B cell (primary cell): Measurements from ENCODE around the gene FAR2. TPM values are rescaled to one million over a fixed set of nuclear protein-coding genes. Genes with fewer than 3 reads are reported as not detected.

Experiments used
- ATAC-seq: fragments of 200-7000 bp; cut with Tn5 transposase; one replicate; pipeline ENCODE4 v1.10.0; 2021; ENCODE audit warnings: low read depth, mild to moderate bottlenecking, moderate number of reproducible peaks, moderate library complexity
- CTCF ChIA-PET: fragments of 350-600 bp; sonication (Branson Sonifier 250); formaldehyde crosslinking; loops from one replicate; lab custom pipeline; 2021; ENCODE audit warnings: antibody characterized with exemption, inconsistent platforms; lab: Charles Lee
- POLR2A ChIA-PET: fragments of 350-600 bp; sonication (Branson Sonifier 250); formaldehyde crosslinking; loops from one replicate; lab custom pipeline; 2021; ENCODE audit warnings: antibody characterized with exemption; lab: Charles Lee
- DNase-seq: peaks from one replicate; pipeline ENCODE4 v3.0.0; 2013
- H2AFZ ChIP-seq: 2 replicates; pipeline ENCODE4 v1.6.1; 2012; ENCODE audit warnings: mild to moderate bottlenecking, low read depth, low read length; ENCODE audit not compliant: insufficient read depth, poor library complexity, severe bottlenecking
- H3K27ac ChIP-seq, 2 donors: 1 replicate in 1 of 2; 2 replicates in 1 of 2; pipeline ENCODE4 v1.5.1; 2012 to 2013; ENCODE audit warnings: low read length in 2 of 2, mild to moderate bottlenecking in 2 of 2, moderate library complexity in 1 of 2
- H3K27me3 ChIP-seq, 4 experiments: fragments of 200-600 bp in 1 of 4; sonication (generic) in 1 of 4; replicated peaks in 1 of 4; 1 replicate in 2 of 4; 2 replicates in 2 of 4; pipeline versions ENCODE4 v1.6.1 to v1.7.0; 2013 to 2016; ENCODE audit warnings: low read length in 3 of 4, mild to moderate bottlenecking in 2 of 4, mixed read lengths in 1 of 4, moderate library complexity in 1 of 4; ENCODE audit not compliant: insufficient read depth in 4 of 4, control insufficient read depth in 3 of 4; ENCODE audit errors: control extremely low read depth in 1 of 4
- H3K36me3 ChIP-seq, 2 experiments: replicated peaks in 1 of 2; 1 replicate in 1 of 2; 2 replicates in 1 of 2; pipeline versions ENCODE4 v1.6.1 to v1.7.1; 2013; ENCODE audit warnings: low read length in 1 of 2; ENCODE audit not compliant: insufficient read depth in 2 of 2, control insufficient read depth in 1 of 2; ENCODE audit errors: control extremely low read depth in 1 of 2, extremely low read depth in 1 of 2
- H3K4me1 ChIP-seq, 2 donors: fragments of 200-600 bp in 1 of 2; sonication (generic) in 1 of 2; 1 replicate in 1 of 2; 2 replicates in 1 of 2; pipeline versions ENCODE4 v1.5.1 to v1.6.1; 2013 to 2017; ENCODE audit warnings: low read length in 2 of 2; ENCODE audit not compliant: control insufficient read depth in 2 of 2, insufficient read depth in 2 of 2
- H3K4me2 ChIP-seq: replicated peaks from 2 replicates; pipeline ENCODE3; 2012; ENCODE audit warnings: mild to moderate bottlenecking, low read depth, low read length; ENCODE audit not compliant: poor library complexity, severe bottlenecking
- H3K4me3 ChIP-seq, 5 experiments: fragments of 200-600 bp in 1 of 5; sonication (generic) in 1 of 5; 1 replicate in 3 of 5; 2 replicates in 2 of 5; pipeline versions ENCODE4 v1.5.1 to v1.7.0; 2011 to 2016; ENCODE audit warnings: low read length in 4 of 5, mild to moderate bottlenecking in 4 of 5, low read depth in 2 of 5, control low read depth in 1 of 5, moderate library complexity in 1 of 5; ENCODE audit not compliant: insufficient read depth in 1 of 5; ENCODE audit errors: control extremely low read depth in 1 of 5, extremely low read depth in 1 of 5
- H3K79me2 ChIP-seq: fragments of 200-600 bp; sonication (generic); one replicate; pipeline ENCODE4 v1.6.0; 2016; ENCODE audit warnings: low read length; ENCODE audit not compliant: control insufficient read depth, insufficient read depth
- H3K9ac ChIP-seq: fragments of 200-600 bp; sonication (generic); 2 replicates; pipeline ENCODE4 v1.6.1; 2017; ENCODE audit warnings: mild to moderate bottlenecking, low read length, moderate library complexity
- H3K9me3 ChIP-seq, 3 donors: one replicate each; pipeline versions ENCODE4 v1.6.1 to v1.7.1; 2013; ENCODE audit warnings: low read length in 2 of 3; ENCODE audit not compliant: control insufficient read depth in 2 of 3, insufficient read depth in 1 of 3; ENCODE audit errors: control extremely low read depth in 1 of 3
- H4K20me1 ChIP-seq: 2 replicates; pipeline ENCODE4 v1.6.0; 2012; ENCODE audit warnings: mild to moderate bottlenecking, low read length; ENCODE audit not compliant: insufficient read depth, control insufficient read depth, poor library complexity, severe bottlenecking
- H3K27ac Mint-ChIP-seq: one replicate; pipeline ENCODE4 v1.8.0; 2021; ENCODE audit warnings: mixed read lengths
- H3K27me3 Mint-ChIP-seq: one replicate; pipeline ENCODE4 v1.8.0; 2021; ENCODE audit warnings: mixed read lengths
- H3K4me1 Mint-ChIP-seq: one replicate; pipeline ENCODE4 v1.8.0; 2021; ENCODE audit warnings: mixed read lengths
- H3K4me3 Mint-ChIP-seq: one replicate; pipeline ENCODE4 v1.8.0; 2021; ENCODE audit warnings: mixed read lengths
- H3K9me3 Mint-ChIP-seq: one replicate; pipeline ENCODE4 v1.8.0; 2022; ENCODE audit warnings: mixed read lengths; ENCODE audit not compliant: insufficient read depth
- EZH2 ChIP-seq: IDR thresholded peaks from 2 replicates; pipeline ENCODE4 v1.6.1; 2012; ENCODE audit warnings: borderline replicate concordance, low read depth, mild to moderate bottlenecking, moderate library complexity, low read length; ENCODE audit not compliant: insufficient read depth, poor library complexity, severe bottlenecking
- WGBS: methylation state at CpG from one replicate; pipeline ENCODE4 v1.1.5; 2013; ENCODE audit warnings: missing lambda C conversion rate; ENCODE audit not compliant: insufficient coverage; 5-methylcytosine and 5-hydroxymethylcytosine counted together
- intact Hi-C: fragments of 100-400 bp; cut with micrococcal nuclease; formaldehyde crosslinking; loops from one replicate; pipeline ENCODE4 v1.10.0; 2022
- polyA plus RNA-seq: library from polyadenylated mRNA; depleted of rRNA; stranded (reverse); fragments of >200 nt; gene quantifications from 2 replicates; pipeline ENCODE4 v1.2.3, GENCODE V29; 2012
- total RNA-seq, 2 donors: library from RNA; stranded (reverse); fragments of 120-200 nt in 1 of 2; gene quantifications; 1 replicate in 1 of 2; 2 replicates in 1 of 2; pipeline versions ENCODE4 v1.2.3 to v1.2.4, GENCODE V29; 2013 to 2022
- TF ChIP-seq, protein P1 (sequence below): fragments of 200-600 bp; IDR thresholded peaks from one replicate; pipeline ENCODE4 v1.8.0; 2022; ENCODE audit warnings: antibody characterized with exemption, mild to moderate bottlenecking

Gene FAR2
- total and polyA plus RNA-seq, 2 donors (not counting 1 experiment from before 2014, with no cell fraction given): 0.39 TPM; not detected in 1

DNA sequence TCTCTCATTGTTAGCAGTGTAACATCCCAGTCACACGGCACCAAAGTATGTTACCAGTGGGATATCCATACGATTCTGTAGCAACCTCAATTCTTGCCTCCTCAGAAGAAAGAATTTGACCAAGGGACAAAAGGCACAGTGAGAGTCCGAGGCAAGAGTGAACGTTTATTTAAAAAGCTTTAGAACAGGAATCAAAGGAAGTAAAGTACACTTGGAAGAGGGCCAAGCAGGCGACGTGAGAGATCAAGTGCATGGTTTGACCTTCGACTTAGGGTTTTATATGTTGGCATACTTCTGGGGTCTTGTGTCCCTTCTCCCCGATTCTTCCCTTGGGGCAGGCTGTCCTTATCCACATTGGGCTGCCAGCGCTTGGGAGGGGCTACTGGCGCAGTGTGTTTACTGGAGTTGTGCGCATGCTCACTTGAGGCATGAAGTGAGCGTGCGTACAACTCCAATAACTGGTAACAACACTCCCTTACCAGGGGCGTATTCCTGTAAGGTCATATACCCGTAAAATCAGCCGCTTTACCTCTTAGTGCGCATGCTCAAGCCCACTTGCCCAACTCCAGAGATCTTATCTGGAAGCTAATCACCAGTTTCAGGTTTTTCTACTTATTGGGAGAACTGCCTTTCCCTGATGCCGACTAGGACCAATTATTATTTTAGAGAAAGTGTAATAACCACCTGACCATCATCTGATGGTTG, 71.7 kb downstream of the FAR2 start:
- Histone ChIP-seq H3K4me1 (no peaks in the 10 kb centered on the region), H2AFZ (no peak overlapping the region), H3K4me3 (no peak overlapping the region), H3K36me3 (no peaks in the 10 kb centered on the region), H3K27me3 (no peaks in the 10 kb centered on the region), H3K9me3 (peaks cover 0 to 5% (median 0%) of the 10 kb centered on the region in 3 donors), H4K20me1 (no peaks in the 10 kb centered on the region), H3K27ac (no peak overlapping the region), H3K79me2 (no peaks in the 10 kb centered on the region), H3K4me2 (no peak overlapping the region), H3K9ac (no peak overlapping the region)
- H3K4me1 Mint-ChIP-seq: no peaks in the 10 kb centered on the region
- DNase-seq (no peak), ATAC-seq (no peak)
- no peaks in the 10 kb centered on the region for H3K27me3 Mint-ChIP-seq
- ChIA-PET POLR2A (no interaction called here), CTCF (no interaction called here)
- intact Hi-C loops: no loop called here
- TF ChIP-seq EZH2: no peak
- TF ChIP-seq, protein P1, sequence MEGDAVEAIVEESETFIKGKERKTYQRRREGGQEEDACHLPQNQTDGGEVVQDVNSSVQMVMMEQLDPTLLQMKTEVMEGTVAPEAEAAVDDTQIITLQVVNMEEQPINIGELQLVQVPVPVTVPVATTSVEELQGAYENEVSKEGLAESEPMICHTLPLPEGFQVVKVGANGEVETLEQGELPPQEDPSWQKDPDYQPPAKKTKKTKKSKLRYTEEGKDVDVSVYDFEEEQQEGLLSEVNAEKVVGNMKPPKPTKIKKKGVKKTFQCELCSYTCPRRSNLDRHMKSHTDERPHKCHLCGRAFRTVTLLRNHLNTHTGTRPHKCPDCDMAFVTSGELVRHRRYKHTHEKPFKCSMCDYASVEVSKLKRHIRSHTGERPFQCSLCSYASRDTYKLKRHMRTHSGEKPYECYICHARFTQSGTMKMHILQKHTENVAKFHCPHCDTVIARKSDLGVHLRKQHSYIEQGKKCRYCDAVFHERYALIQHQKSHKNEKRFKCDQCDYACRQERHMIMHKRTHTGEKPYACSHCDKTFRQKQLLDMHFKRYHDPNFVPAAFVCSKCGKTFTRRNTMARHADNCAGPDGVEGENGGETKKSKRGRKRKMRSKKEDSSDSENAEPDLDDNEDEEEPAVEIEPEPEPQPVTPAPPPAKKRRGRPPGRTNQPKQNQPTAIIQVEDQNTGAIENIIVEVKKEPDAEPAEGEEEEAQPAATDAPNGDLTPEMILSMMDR: no peak
- peaks cover 4% of the 10 kb centered on the region for H3K9me3 Mint-ChIP-seq
- 95% methylated on average over 16 of the region's 18 CpGs for WGBS
- H3K4me3 Mint-ChIP-seq: no peak overlapping the region
- no peak overlapping the region for H3K27ac Mint-ChIP-seq

DNA sequence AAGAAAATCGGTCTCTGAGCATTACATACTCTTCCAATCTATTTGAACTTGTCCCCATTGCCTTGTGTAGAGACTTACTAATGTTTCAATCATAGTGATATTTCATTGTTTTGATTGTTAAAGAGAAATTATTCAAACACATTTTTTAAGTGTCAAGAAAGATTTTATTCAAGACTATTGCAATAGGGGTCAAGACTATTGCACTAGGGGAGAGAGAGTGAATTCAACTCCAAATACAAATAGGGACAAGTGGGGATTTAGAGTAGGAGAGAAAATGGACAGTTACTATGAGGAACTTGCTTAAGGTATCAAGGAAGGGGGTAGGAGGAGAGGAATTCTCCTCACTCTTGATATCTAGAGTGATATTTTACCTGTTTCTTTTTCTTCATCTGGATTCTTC, 73.1 kb downstream of the FAR2 start:
- H3K4me2 ChIP-seq: no peak overlapping the region
- H3K4me3 Mint-ChIP-seq: no peak overlapping the region
- no peak for ATAC-seq
- ChIA-PET POLR2A (no interaction called here), CTCF (no interaction called here)
- no peaks in the 10 kb centered on the region for H3K79me2 ChIP-seq
- H4K20me1 ChIP-seq: no peaks in the 10 kb centered on the region
- no CpG with 5 or more reads among the region's 1 CpG for WGBS
- peaks cover 0 to 5% (median 0%) of the 10 kb centered on the region in 3 donors for H3K9me3 ChIP-seq
- H3K27me3 ChIP-seq: no peaks in the 10 kb centered on the region
- no peak overlapping the region for H3K9ac ChIP-seq
- no peak for DNase-seq
- H3K27ac Mint-ChIP-seq: no peak overlapping the region
- intact Hi-C loops: no loop called here
- TF ChIP-seq, protein P1: no peak
- TF ChIP-seq EZH2: no peak
- no peak overlapping the region for H3K27ac ChIP-seq
- H3K36me3 ChIP-seq: no peaks in the 10 kb centered on the region
- no peaks in the 10 kb centered on the region for H3K4me1 Mint-ChIP-seq
- H3K4me3 ChIP-seq: no peak overlapping the region
- no peaks in the 10 kb centered on the region for H3K4me1 ChIP-seq
- no peaks in the 10 kb centered on the region for H3K27me3 Mint-ChIP-seq
- no peak overlapping the region for H2AFZ ChIP-seq
- H3K9me3 Mint-ChIP-seq: peaks cover 4% of the 10 kb centered on the region
